SIG-M5 (cell line): Measurements from ENCODE around the gene AUH.

Experiments
- DNase-seq: peaks from one replicate; lab custom pipeline; 2025; lab: John Stamatoyannopoulos, UW

The AUH gene

GRCh38 chr9:91338681-91339080, 23.0 kb downstream of the AUH start:
- no peak for DNase-seq

GRCh38 chr9:91336786-91337185, 24.9 kb downstream of the AUH start:
- DNase-seq, result no peak

DNA sequence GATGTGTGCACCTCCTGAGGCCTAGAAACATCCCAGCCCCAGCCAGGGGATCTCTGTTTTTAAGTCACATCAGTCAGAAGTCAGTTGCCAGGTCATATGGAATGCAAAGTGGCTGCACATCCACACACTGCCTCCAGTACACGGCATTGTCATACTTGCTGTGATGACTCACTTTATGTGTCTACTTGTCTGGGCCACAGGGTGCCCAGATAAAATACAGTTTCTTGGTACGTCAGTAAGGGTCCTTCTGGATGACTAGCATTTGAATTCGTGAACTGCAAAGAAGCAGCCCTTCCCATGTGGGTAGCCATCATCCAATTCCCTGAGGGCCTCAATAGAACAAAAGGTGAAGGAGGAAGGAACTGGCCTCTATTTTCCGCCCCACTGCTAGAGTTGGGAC, 27.7 kb downstream of the AUH start:
- no peak for DNase-seq

- DNase-seq, result no peak
Measured at GRCh38 chr9:91333551-91333950, 28.2 kb downstream of the AUH start.

- DNase-seq, result no peak
Measured at GRCh38 chr9:91332546-91333231, 29.0 kb downstream of the AUH start.

GRCh38 chr9:91331849-91332248, 29.9 kb downstream of the AUH start:
- no peak for DNase-seq

- DNase-seq, result no peak
Measured at GRCh38 chr9:91328186-91328585, 33.5 kb downstream of the AUH start.

GRCh38 chr9:91321691-91322090, 40.0 kb downstream of the AUH start:
- DNase-seq, result no peak

DNA sequence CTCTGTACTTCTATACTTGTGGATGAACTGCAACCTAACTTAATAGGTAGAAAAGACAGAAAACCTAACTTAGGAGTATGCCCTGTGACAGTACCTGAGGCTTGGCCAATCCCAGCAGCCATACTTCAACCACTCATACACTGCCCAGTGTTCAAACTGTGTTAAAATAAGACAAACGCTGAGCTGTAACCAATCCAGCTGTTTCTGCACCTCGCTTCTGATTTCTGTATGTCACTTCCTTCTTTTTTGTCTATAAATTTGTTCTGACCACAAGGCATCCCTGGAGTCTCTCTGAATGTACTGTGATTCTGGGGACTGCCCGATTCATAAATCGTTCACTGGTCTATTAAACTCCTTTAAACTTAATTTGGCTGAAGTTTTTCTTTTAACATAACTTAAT, 41.4 kb downstream of the AUH start:
- DNase-seq, result no peak

DNA sequence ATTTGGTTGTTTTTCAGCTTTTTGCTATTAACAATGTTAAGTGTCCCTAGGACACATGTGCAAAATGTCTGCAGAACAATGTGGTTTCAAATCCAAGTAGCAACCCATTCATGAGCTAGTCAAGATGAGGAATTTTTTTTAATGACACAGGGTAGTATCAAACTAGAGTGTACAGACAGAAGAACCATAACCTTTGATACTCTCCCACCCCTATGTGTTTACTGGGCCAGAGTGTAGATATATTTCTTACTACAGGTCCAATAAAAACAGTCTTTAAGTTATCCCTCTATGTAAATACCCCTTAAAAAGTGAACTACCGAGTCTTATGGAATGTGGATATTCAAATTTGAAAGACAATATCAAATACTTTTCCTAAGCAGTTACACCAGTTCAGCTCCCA, 45.6 kb downstream of the AUH start:
- DNase-seq, result no peak

DNA sequence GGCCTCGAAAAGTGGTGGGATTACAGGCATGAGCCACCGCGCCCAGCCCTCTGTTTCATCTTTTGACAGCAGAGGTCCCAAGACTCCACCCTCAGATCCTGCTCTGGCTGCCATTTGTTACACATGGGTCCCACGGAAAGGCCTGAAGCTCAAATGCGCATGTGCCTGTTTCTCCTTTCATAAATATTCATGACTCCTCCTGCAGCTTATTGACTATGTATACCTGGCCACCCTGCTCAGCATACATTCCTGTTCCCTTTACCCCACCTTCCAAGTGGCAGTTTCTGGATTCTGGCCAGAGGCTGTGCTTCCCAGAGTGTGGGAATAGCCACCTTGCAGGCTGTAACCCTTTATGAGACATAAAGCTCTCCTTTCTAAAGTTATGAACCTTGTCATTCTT, 46.5 kb downstream of the AUH start:
- DNase-seq, result no peak

GRCh38 chr9:91312717-91313325, 48.9 kb downstream of the AUH start:
- DNase-seq, result no peak

DNA sequence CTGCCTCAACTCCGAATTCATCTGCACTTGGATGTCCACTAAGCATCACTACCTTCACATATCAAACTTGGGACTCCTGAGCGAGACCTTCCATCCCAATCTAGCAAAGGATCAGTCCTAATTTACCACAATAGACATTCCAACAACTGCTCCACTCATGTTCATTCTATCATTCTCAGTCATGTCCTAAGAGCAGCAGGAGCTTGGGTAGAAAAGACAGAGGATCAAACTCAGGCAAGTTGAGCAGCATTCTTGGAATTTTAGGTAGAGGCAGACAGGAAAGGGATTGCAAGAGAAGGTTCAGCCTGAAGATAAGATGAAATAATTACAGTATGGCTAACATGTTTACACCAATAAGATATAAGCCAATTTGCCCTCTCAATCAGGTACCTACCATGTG, 51.7 kb downstream of the AUH start:
- no peak for DNase-seq

DNA sequence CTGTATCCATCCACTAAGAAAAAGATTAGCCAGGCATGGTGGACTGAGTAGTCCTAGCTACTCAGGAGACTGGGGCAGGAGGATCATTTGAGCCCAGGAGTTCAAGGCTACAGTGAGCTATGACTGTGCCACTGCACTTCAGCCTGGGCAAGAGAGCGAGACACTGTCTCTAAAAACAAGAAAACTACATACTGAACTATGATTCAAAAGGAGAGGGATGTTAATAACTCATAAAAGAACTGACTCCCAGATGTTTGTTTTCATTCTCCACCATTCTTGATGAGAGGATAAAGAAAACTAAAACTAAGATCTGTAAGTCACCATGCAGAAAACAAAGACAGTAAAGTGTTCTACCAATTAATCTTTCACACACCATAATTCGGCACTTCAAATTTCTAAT, 53.5 kb downstream of the AUH start:
- no peak for DNase-seq

DNA sequence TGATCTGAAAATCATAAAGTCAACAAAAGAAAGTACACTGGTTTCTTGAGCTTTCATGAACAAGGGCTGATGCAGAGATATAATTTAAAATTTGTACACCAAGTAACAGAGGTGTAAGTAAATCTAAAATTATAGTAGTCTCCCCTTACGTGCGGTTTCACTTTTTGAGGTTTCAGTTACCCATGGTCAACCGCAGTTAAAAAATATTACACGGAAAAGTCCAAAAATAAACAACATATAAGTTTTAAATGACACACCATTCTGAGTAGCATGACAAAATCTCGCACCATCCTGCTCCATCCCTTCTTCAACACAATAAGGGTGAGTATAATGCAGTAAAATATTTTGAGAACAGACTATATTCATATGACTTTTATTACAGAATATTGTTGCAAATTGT, 54.4 kb downstream of the AUH start:
- no peak for DNase-seq

- no peak for DNase-seq
Measured at GRCh38 chr9:91306296-91306630, 55.5 kb downstream of the AUH start.

GRCh38 chr9:91305596-91306295, 56.0 kb downstream of the AUH start:
- no peak for DNase-seq

DNA sequence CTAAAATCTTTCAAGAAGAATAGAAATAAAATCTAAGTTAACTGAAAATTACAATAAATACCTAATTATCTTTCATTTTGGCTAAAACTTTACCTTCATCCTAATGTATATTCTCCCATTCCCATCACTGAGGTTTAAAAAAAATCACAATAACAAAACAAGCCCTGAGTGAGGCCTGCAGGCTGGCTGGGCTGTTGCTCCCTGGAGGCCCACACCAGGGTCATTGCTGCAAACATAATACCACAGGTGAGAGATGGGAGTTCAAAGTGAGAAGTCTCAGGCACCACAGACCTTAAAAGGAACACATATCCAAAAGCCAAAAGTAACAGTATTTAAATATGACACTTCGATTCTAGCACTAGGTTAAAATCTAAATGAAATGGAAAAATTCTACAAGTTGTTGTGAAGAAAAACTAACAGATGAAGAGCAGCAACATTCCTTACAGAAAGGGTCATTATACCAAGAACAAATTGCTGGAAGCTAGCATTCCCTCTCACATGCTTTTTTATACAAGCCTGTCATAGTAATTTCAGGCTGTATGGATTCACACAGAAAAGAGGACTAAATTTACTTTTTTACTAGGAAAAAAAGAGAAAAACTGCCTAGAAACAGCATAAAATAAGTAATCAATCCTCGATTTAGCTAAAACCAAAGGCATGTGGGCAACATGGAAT, 57.8 kb downstream of the AUH start:
- DNase-seq, result no peak

DNA sequence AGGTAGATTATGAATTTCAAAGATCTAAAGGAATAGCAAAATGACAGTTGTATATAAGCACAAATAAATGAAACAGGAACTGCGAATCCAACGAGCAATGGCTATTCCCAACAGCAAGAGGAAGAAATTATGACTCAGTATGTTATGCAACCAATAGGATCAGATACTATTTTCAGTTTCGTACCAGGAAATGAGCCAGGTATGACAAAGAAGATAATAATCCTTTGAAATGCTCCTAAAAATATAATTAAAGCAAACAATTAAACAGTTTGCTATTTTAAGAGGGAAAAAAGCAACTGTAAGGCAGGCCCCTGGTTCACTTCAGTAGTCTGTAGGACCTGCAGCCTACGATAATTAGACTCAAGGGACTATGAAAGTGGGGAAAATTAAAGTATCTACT, 58.9 kb downstream of the AUH start:
- DNase-seq, result no peak

- DNase-seq, result no peak
Measured at GRCh38 chr9:91301161-91301560, 60.6 kb downstream of the AUH start.

GRCh38 chr9:91298311-91298710, 63.4 kb downstream of the AUH start:
- DNase-seq, result no peak

DNA sequence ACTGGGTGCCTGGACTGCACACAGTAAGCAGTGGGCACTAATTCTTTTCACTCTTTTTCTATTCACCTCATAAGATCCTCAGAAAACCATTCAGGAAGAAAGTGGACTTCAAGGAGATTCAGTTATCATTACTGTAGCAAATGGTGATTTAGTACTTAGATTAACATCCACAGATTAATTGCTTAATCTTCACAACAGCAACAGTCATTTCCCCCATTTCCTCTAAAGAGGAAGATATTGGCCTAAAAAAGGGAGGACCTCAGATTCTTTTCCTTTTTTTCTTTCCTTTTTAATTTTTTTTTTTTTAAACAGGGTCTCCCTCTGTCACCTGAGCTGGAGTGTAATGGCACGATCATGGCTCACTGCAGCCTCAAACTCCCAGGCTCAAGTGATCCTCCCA, 64.4 kb downstream of the AUH start:
- no peak for DNase-seq

DNA sequence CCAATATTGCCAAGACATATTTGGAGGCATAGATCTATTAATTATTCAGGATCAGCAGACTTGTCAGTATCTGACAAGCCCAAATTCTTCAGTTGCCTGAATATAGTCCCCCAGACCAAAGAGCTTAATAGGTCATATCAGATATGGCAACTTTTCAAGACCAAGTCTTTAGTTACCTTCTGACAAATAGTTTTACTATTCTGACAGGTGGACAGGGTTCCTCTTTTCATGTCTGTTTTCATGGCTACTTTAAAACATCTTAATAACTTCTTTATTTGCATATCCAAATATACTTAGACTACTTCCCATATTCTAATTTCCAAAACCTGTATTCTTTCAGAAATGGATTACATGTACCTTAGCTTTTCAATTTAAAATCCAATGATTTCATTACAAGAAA, 65.4 kb downstream of the AUH start:
- no peak for DNase-seq
